Vagina (tissue), 2 donors: ENCODE data around the gene KLHL29. TPM values are rescaled to one million over a fixed set of nuclear protein-coding genes. Genes with fewer than 3 reads are reported as not detected.

ENCODE experiments used
- DNase-seq, 2 donors: peaks; one replicate each; pipeline ENCODE4 v3.0.0-alpha.2; 2017; ENCODE audit errors: extremely low spot score in 2 of 2
- H3K27ac ChIP-seq: fragments of 200-600 bp; sonication (generic); one replicate; pipeline ENCODE4 v1.5.1; 2019
- H3K27me3 ChIP-seq: fragments of 200-600 bp; sonication (generic); one replicate; pipeline ENCODE4 v1.5.1; 2019
- H3K36me3 ChIP-seq, 2 donors: fragments of 200-600 bp; sonication (generic); one replicate each; pipeline ENCODE4 v1.5.1; 2017 to 2019
- H3K4me1 ChIP-seq: fragments of 200-600 bp; sonication (generic); one replicate; pipeline ENCODE4 v1.5.1; 2019
- H3K4me3 ChIP-seq, 2 donors: fragments of 200-600 bp; sonication (generic); 1 replicate in 1 of 2; 2 replicates in 1 of 2; pipeline ENCODE4 v1.5.1; 2016 to 2019
- H3K9me3 ChIP-seq: fragments of 200-600 bp; sonication (generic); one replicate; pipeline ENCODE4 v1.5.1; 2019
- CTCF ChIP-seq, 3 experiments: fragments of 450-650 bp in 2 of 3; fragments of 200-600 bp in 1 of 3; sonication (generic) in 1 of 3; IDR thresholded peaks; one replicate each; pipeline ENCODE4 v1.5.1; 2017 to 2019; ENCODE audit warnings: antibody characterized with exemption in 3 of 3, mild to moderate bottlenecking in 2 of 3, moderate library complexity in 2 of 3
- POLR2A ChIP-seq, 2 donors: fragments of 450-650 bp; IDR thresholded peaks; one replicate each; pipeline ENCODE4 v1.6.1; 2017; ENCODE audit warnings: antibody characterized with exemption in 2 of 2, mild to moderate bottlenecking in 2 of 2, moderate library complexity in 2 of 2
- POLR2AphosphoS5 ChIP-seq, 2 donors: sonication (generic); formaldehyde crosslinking; IDR thresholded peaks; one replicate each; pipeline ENCODE4 v1.9.0; 2017; ENCODE audit warnings: antibody characterized with exemption in 2 of 2, mild to moderate bottlenecking in 2 of 2, low read depth in 1 of 2; ENCODE audit not compliant: insufficient read depth in 1 of 2
- intact Hi-C: fragments of 100-400 bp; cut with DNase I; formaldehyde crosslinking; loops from one replicate; pipeline ENCODE4 v1.15.1; 2023
- total RNA-seq: library from RNA; depleted of rRNA; stranded (reverse); fragments of >200 nt; gene quantifications from one replicate; pipeline ENCODE4 v1.2.3, GENCODE V29; 2016

The KLHL29 gene
- total RNA-seq, 1 donor from 2014 or later: 19.4 TPM

GRCh38 chr2:23661276-23662050, 276.5 kb downstream of the KLHL29 start:
- H3K36me3 ChIP-seq: no peaks in the 10 kb centered on the region
- no peak overlapping the region for H3K4me3 ChIP-seq
- peaks cover 15% of the 10 kb centered on the region for H3K4me1 ChIP-seq
- H3K27me3 ChIP-seq: no peaks in the 10 kb centered on the region
- no peak overlapping the region for H3K27ac ChIP-seq
- H3K9me3 ChIP-seq: no peaks in the 10 kb centered on the region
- intact Hi-C loops: no loop called here
- TF ChIP-seq POLR2AphosphoS5 (IDR thresholded peaks at IDR 0.05; ENCODE audit: insufficient read depth in 1 of 2, low read depth in 1 of 2) (no peak), CTCF (IDR thresholded peaks at IDR 0.05) (no peak), POLR2A (IDR thresholded peaks at IDR 0.05) (no peak)
- DNase-seq: no peak

- Histone ChIP-seq H3K27me3 (no peaks in the 10 kb centered on the region), H3K9me3 (no peaks in the 10 kb centered on the region), H3K4me1 (peaks cover 15% of the 10 kb centered on the region), H3K27ac (no peak overlapping the region), H3K36me3 (no peaks in the 10 kb centered on the region), H3K4me3 (no peak overlapping the region)
- intact Hi-C loops: no loop called here
- TF ChIP-seq POLR2A (IDR thresholded peaks at IDR 0.05) (no peak), CTCF (IDR thresholded peaks at IDR 0.05) (no peak), POLR2AphosphoS5 (IDR thresholded peaks at IDR 0.05; ENCODE audit: insufficient read depth in 1 of 2, low read depth in 1 of 2) (no peak)
- no peak for DNase-seq
Observed at GRCh38 chr2:23662466-23662865, 277.5 kb downstream of the KLHL29 start.

- no peak for DNase-seq
- Histone ChIP-seq H3K27me3 (no peaks in the 10 kb centered on the region), H3K27ac (peak overlapping the region; percentile 7), H3K9me3 (no peaks in the 10 kb centered on the region), H3K4me1 (peaks cover 15% of the 10 kb centered on the region), H3K4me3 (peak overlapping the region; percentile 20 to 33), H3K36me3 (no peaks in the 10 kb centered on the region)
- TF ChIP-seq CTCF (IDR thresholded peaks at IDR 0.05) (no peak), POLR2AphosphoS5 (IDR thresholded peaks at IDR 0.05; ENCODE audit: insufficient read depth in 1 of 2, low read depth in 1 of 2) (peak in 1 of 2 donors; percentile 41), POLR2A (IDR thresholded peaks at IDR 0.05) (no peak)
- intact Hi-C loops: no loop called here
Observed at GRCh38 chr2:23662941-23663920, 278.3 kb downstream of the KLHL29 start.

GRCh38 chr2:23664066-23664788, 279.2 kb downstream of the KLHL29 start:
- intact Hi-C loops: no loop called here
- Histone ChIP-seq H3K9me3 (no peaks in the 10 kb centered on the region), H3K4me3 (no peak overlapping the region), H3K27ac (no peak overlapping the region), H3K27me3 (no peaks in the 10 kb centered on the region), H3K4me1 (peaks cover 24% of the 10 kb centered on the region), H3K36me3 (no peaks in the 10 kb centered on the region)
- TF ChIP-seq POLR2A (IDR thresholded peaks at IDR 0.05) (no peak), POLR2AphosphoS5 (IDR thresholded peaks at IDR 0.05; ENCODE audit: insufficient read depth in 1 of 2, low read depth in 1 of 2) (no peak), CTCF (IDR thresholded peaks at IDR 0.05) (no peak)
- no peak for DNase-seq
